Tongue (tissue), 2 donors: Measurements from ENCODE around the gene CCNL1. TPM values are rescaled to one million over a fixed set of nuclear protein-coding genes. Genes with fewer than 3 reads are reported as not detected.

Source experiments
- DNase-seq: peaks from one replicate; pipeline ENCODE4 v3.0.0-alpha.2; 2015
- total RNA-seq: library from RNA; depleted of rRNA; stranded (reverse); fragments of >200 nt; gene quantifications from one replicate; pipeline ENCODE4 v1.2.3, GENCODE V29; 2014

The CCNL1 gene
- total RNA-seq, 1 donor from 2014 or later: 197 TPM

DNA sequence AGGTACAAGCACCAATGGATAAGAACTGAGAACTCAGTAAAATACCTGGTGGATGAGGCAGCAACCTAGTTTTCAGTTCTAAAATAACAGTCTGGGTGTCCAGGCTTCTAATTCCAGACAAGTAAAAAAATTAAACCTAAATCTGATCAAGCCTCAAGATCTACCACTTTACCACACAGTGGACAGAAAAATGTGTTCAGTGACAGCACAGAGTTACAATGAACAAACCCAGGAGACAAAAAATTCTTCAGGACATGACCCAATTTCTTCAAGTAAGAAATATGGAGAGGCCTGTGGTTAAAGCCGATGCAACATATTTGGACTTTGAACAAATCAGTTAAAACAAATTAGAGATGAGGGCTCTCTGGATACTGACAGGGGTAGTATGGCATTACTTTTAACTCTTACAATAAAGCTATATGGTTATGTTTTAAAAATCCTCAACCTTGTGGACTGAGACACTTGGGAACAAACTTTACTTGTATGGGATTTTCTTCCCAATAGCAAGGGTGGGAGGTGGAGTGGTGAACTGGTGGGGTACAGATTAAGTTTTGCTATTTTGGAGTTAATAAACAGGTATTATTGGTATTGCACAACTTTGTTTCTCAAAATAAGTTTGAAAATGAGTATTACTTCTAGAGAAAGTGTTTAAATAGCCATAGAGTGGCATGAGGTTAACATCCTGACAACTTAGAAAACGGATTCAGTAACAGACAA is 14.2 kb downstream of the CCNL1 start:
- no peak for DNase-seq

DNA sequence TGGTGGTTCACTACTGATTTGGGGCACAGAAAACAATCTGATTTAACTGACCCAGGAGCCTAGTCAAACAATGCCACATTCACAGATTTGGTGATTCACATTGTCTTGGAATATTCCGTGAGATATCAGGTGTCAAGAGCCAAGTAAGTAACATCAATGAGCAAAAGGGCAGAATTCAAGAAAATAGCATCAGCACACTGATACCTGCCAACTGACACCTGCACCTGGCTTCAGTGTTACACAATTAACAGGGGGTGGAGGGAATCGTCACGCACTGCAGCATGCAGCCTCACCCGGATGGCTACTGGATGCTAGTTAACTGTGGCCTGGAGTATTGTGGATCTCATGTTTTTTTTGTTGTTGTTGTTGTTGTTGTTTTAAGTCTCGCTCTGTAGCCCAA is 17.6 kb downstream of the CCNL1 start:
- no peak for DNase-seq

DNA sequence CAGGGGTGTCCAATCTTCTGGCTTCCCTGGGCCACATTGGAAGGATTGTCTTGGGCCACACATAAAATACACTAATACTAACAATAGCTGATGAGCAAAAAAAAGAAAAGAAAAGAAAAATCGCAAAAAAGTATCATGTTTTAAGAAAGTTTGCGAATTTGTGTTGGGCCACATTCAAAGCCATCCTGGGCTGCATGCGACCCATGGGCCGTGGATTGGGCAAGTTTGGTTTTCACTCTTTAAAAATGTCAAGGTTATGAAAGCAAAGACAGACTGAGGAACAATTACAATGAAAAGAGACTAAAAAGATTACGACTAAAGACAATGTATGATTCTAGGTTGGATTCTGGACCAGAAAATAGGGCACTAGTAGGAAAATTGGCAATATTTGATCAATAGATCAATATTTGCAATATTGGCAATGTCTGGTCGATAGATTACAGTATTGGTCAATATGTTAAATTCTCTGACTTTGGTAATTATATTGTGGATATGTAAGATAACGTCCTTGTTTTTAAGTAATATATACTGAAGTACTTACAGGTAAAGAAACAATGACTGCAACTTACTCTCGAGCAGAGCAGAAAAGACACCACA is 19.9 kb downstream of the CCNL1 start:
- no peak for DNase-seq

DNA sequence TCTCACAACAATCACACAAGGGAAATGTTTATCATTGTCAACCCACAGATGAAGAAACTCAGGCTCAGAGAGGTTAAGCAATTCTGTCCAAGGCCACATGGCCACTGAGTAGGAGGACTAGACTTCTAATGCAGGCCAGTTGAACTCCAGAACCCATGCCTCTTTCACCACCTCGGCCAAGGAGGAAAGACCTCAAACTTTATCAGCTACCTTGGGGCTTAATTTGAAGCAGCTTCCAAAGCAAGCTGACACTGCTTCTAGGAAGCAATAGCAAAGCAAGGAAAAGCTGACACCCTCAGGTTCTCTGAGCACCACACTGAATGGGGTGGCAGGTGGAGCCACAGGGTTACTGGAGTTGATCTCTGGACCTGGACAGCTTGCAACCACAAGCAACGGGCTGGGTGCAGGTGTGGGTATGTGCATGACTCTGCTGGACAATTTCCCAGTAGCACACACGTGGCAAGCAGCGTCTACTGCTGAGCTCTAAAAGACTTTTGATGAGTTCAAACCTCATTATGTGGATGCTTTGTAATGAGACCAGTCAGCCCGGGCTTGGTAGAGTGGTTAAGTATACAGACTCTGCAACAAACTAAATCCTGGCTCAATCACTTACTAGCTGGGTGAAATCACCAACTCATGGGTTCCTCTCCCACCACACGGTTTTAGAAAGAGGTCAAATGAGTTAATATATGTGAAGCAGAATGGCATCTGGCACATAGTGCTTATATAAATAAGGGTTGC is 23.1 kb downstream of the CCNL1 start:
- peak; percentile 22 for DNase-seq

DNA sequence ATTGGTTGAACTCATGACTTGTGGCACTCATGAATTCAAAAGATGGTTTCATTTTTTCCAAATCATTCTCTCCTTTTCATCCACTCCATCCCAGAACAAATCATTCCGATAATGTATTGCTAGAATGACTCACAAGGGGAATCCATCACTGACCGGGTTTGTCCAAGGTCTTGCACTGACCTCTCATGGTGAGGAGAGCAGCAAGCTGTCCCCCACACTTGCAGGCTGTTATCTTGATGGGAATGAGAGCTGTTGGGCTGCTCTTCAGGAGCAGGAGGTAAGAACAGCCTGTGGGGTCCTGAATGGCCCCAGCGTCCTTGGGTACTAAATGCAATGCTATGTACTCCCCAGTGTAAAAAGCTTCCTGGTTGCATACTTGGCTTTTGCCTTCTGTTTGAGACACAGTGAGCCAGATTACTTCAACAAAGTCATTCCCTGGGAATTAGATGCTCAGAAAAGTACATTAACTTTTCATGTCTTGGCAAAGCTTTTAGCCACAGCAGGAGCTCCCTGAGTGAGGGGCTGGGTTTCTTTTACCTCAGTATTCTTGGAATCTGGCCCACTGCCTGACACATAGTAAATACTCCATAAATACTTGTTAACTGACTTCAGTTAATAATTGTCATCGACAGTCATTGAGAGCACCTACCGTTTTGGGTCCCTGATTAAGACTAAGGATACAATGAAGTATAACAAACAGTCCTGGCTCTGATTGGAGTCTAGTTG is 24.1 kb downstream of the CCNL1 start:
- peak; percentile 25 for DNase-seq

DNA sequence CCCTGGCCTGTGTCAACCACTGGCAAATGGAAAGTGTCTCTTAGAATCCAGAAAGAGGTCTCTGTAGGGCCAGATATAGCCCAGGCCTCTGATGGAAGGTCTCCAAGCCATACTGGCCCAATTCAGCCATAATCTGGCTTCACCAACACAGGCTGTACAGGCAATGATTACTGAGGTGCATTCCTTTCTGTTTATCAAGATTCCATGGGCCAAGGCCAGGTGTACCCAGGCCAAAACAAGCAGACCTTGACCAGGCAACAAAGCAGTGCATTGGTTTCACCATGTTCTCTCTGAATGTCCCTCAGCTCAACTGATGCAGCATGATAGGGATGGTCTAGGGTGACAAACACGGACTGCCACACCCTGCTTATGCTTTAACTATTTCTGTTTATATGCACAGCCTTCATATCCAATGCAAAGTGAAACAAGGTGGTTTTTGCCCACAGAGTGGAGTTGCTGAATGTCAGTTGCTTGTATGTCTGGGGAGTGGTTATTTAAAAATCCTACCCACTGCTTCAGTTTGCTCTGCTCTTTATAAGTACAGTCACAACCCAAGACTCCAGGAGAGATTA is 25.2 kb downstream of the CCNL1 start:
- no peak for DNase-seq

DNA sequence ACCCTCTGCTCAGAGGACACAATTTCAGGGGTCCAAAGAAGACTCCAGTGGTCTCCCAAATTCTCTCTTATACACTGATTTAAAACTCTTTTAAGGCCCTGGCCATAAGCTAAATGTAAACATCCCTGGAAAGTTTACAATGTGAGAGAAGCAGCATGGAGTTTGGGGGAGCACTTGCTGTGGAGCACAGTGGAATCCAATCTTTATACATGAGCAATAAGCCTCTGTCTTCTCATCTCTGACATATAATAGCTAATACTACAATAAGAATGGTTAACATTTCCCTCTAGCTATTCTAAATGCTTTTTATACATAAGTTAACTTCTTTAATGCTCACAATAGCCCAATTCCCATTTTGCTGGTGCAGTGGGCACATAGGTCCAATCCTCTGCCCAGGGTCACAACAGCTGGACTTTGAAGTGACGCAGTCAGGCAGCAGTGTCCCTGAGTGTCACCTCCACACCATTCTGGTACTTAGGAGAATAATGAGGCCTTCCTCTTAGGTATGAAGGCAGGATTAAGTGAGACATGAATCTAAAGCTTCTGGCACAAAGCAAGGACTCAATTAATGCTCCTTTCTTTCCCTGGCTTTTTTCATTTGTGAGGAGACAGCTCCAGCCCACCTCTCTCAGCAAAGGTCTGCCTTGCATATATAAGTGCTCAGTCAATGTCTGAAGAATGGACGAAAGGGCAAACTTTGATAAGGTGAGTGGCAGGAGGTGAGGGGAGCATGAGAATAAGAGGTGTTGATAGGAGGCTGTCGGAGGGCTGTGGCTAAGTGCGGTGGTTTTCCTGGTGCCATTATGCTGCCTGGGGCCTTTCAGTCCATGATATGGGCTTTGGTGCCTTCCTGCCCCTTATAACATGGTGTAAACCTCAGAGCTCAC is 26.3 kb downstream of the CCNL1 start:
- no peak for DNase-seq

DNA sequence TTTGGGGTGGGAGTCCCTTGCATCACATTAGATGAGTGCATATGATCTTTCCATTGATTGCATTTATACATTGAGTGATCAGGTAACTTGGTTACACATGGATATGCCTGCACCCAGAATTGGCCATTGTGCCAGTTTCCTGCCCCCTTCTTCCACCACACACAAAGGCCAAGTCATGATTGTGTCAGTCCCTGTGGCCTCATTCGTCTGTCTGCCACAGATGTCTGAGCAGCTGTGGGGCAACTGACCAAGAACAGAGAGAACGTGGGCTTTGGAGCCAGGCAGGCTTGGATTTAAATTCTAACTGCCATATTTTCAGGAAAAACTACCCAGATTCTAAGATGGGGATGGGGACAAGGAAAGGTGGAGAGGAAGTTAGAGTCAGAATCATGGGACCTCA is 27.0 kb downstream of the CCNL1 start:
- DNase-seq: peak; percentile 30

DNA sequence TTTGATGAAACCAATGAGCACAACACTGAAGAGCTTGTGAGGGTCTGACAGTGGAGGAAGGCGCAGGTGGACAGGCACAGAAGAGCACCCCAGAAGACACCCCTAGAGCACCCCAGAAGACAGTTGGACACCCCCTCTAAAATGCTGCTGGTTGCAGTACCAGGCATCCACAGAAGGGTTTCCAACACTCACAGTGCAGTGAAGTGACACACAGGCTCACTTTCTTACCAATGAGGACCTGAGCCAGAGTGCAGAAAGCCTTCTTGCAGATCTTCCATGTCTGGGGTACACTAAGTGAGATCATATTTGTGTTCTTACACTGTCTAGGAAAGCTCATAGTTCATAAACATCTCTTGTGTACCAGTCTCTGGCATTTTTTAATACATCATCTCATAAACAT is 27.6 kb downstream of the CCNL1 start:
- DNase-seq: no peak

DNA sequence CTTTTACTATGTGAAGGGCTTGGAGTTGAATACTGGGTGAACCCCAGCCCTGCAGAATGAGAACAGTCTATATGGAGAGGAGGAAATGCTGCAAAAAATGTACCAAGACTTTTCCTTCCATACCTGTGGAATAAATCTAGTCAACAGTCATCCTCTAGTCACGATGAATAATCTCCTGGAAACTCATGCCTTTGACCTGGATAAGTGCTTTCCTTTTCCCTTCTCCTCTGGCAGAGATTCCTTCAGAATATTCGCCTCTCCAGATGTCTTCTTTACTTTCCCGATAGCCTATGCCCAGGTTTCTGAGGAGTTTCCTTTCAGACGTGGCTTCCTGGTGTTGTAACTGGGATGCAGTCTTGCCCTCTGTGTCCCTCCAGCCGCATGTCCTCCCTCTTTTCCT is 28.1 kb downstream of the CCNL1 start:
- DNase-seq: no peak

DNA sequence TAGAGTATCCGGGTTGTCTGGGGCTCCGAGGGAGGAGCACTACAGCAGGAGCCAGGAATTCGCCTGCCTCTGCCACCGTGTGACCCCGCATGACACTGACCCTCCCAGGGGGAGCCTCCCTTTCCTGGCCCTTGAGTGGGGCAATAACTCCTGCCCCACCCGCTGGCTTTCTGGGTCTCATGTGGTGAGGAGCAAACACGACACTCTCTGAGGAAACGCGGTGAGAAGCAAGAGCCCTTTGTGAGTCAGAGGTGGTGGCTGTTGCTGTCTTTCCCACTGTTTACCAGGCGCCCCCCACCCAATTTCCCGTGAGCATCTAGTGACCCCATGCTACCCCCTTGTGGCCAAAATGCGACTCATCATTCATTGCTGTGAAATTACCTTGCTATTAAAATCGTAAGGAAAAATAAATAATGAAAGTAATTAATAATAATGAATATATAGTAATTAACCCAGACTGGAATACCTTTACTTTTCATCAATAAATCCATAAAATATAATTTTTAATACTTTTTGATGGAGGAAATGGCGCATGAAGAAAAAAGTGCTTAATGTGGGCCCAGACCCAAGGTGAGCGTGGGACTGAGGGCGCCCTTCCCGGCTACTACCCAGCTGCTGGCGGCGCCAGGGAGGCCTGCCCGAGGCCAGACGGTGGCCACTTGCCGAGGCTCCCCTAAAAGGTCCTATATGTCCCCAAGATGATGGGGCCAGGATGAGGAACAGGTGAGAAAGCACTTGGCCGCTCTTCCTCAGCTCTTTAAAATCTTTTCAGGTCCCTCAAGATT is 29.3 kb downstream of the CCNL1 start:
- peak; percentile 78 for DNase-seq

DNA sequence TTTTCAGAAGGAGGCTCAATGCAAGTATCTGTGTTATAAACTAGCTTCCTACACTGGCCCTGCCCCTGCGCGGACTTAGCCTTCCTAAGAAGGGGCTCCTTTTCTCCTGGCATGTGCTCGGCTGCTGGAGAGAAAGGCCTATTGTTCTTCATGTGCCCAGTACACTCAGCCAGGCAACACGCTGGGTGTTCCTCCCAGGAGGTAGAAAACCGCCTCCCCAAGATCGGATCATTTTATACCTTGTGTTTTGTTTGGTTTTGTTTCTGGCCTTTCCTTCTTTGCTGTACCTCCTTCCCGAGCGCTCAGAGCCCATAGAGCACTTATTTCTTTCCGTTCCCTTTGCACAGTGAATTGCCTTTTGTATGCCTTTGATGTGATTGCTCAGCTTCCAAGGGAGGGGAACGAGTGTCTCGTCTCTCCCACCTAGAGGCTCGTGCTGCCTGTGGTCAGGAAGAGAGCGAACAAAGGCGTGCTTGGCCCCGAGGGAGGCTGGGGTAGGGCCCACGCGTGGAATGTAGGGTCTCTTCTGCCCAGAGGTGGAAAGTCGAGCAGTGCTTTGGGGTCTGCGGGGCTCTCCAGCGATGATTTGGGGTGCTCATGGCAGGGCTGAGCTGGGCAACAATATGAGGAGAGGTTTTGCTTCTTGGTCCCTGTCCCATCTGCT is 30.0 kb downstream of the CCNL1 start:
- DNase-seq: peak; percentile 32

DNA sequence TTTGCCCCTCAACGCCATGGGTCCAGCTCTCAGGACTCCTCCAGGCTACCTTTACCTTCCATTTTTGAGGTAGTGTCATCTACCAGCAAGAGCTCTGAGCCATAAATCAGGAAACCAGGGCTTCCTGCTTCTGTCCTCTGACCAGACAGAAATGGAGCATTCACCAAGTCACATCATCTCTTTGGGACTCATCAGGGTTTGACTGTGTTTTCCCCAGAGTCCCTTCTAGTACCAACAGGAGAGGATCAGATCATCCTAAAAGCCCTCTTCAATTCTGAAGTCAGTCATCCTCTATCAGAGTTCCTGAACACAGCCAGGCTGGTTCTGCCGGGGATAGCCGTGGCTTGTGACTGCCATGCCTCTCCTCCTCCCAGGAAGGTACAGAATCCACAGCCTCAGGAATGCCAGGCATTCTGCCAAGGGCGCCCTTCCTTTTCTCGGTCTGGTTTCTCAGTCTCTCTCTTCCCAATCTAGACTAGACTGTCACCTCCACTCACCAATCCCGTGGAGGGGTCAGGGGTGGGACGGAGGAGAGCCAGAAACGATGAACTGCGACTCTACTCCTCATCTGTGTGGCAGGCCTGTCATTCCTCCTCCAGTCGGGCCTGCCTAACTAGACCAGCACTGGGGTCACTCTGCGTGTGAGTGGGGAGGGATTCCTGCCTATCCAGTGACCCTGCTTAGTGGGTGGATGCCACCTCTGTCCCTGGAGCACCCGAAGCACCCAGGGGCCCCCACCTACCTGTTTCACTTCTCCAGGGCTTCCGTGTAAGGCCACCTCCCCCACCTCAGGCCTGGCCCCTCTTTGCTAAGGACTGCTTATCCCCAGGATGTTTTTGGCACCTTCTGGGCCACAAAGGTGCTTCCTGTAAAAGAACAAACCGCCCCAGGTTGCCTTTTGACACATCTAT is 30.9 kb downstream of the CCNL1 start:
- DNase-seq: no peak

DNA sequence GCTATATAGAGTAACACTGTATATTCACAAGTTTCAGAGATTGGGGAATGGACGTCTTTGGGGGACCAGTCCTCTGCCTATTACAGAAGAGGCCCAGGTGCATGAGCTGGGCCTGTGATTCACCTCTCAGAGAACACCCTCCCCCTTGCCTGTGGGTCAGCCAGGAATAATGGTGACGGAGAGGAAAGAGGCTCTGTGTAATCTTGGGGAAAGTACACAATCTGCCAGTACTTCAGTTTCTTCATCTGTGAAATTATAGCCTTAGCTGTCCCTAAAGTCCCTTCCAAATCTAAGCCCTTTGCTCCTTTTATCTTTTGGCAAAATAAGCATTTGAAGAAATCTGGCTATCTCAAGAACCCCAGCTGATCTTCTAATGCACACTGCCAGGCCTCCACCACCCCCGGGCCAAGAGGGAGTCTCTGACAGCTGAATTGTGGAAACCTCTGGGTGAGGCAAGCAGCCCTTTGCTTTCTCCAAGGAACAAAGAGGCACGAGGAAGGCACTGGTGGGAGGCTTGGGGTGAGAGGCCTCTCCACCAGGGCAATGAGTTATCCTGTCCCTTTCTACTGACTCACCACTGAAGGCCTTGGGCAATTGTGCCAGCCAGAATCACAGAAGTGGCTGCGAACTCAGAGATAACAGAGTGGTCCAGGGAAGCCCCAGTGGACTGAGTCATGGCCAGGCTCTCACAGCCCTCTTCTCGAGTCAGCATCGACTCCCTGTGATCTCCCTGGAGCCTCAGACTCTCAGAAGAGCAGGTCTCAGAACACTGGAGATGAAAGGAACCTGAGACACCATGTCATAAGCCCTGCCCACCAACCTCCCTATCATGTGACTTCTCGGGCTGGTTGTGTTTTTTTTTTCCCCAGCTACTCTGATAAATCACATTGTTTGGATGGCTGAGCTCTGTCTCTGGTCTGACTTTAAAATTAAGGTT is 31.8 kb downstream of the CCNL1 start:
- no peak for DNase-seq

DNA sequence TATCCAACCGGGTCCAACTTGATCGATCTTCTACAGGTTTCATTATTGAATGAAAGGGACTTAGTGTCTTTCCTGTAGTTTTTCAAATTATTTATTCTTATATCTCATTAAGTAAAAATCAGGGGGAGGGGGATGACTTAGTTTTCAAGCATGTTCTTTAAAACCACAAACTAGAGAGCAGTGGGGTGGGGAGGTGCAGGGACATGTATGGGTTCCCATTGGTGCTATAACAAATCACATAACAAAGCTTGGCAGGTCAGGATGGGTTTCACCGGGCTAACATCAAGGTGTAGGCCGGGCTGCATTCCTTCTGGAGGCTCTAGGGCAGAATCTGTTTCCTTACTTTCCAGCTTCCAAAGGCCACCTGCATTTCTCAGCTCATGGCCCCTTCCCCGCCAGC is 32.7 kb downstream of the CCNL1 start:
- no peak for DNase-seq

DNA sequence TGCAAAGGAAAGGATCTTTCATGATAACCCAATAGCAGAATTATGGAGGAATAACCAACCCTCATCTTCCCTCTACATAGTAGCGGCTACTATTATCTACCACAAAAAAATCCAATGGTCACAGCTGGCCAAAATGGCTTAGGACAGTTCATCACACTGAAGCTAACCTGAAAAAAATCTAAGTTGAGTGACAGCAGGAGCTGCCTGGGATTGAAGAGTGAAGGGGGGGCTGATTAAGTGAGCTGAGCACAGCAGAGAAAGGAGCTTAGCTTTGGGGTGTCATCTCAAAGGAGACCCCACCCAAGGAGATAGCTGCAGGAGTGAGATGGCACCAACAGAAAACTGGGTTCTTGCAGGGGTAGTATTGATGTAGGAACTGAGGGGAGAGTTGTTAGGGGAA is 33.6 kb downstream of the CCNL1 start:
- no peak for DNase-seq

DNA sequence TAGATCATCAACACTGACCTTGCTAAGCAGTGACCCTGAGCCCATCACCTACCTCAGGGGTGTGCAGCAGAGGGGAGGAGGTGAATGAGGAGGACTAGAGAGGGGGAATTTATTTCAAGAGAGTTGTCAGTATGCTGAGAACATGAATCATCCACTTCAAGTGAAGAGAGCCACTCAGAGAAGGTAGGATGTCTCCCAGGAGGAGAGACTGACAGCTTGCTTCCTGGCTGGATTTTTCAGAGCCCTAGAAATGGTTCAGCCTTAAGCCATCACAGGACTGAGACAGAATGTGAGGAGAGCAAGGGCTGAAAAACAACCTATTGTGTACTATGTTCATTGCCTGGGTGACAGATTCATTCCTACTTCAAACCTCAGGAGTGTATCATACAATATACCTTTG is 34.8 kb downstream of the CCNL1 start:
- no peak for DNase-seq

DNA sequence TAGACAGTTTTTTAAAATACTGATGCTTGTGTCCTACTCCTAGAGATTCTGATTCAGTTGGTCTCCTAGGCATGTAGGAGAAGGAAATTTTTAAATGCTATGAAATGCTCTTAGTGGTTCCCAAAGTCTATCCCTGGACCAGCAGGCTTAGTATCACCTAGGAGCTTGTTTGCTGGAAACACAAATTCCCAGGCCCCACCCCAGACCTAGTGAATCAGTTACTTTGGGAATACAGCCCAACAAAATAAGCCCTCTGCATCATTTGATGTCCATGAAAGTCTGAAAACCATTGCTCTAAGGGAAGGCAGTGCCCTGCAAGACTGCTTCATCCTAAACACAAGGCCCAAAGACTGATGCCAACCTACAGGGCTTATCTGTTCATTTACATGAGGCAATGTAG is 36.3 kb downstream of the CCNL1 start:
- DNase-seq: no peak
